Loucy (cell line): Measurements from ENCODE around the gene TGFBI.

Experiments used
- EZH2phosphoT487 ChIP-seq: fragments of 200-600 bp; IDR thresholded peaks from 2 replicates; pipeline ENCODE4 v1.6.1; 2018; ENCODE audit warnings: antibody characterized with exemption, mild to moderate bottlenecking, moderate library complexity, borderline replicate concordance
- TF ChIP-seq, protein P1 (sequence below): fragments of 200-600 bp; sonication (generic); conservative IDR thresholded peaks from 2 replicates; pipeline ENCODE4 v1.5.1; 2014; ENCODE audit warnings: mild to moderate bottlenecking, antibody characterized with exemption, low read length

DNA sequence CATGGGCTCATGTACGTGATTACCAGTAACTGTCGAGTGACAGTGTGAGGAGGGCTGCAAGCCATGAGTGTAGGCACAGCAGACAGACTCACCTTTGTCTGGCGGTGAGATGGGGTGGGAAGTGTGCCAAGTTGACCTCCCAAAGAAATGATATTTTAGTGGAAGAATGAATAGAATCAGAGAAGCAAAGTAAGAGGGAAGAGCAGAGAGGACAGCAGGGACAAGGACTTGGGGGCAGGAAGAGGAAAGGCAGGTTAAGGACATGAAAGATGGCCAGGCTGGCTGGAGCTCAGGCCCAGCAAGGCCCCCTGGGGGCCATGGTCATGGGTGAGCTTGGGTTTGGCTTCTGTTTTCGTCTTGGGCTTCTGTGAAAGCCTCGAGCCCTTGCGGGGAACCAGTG, 20.2 kb downstream of the TGFBI start:
- TF ChIP-seq, protein P1, sequence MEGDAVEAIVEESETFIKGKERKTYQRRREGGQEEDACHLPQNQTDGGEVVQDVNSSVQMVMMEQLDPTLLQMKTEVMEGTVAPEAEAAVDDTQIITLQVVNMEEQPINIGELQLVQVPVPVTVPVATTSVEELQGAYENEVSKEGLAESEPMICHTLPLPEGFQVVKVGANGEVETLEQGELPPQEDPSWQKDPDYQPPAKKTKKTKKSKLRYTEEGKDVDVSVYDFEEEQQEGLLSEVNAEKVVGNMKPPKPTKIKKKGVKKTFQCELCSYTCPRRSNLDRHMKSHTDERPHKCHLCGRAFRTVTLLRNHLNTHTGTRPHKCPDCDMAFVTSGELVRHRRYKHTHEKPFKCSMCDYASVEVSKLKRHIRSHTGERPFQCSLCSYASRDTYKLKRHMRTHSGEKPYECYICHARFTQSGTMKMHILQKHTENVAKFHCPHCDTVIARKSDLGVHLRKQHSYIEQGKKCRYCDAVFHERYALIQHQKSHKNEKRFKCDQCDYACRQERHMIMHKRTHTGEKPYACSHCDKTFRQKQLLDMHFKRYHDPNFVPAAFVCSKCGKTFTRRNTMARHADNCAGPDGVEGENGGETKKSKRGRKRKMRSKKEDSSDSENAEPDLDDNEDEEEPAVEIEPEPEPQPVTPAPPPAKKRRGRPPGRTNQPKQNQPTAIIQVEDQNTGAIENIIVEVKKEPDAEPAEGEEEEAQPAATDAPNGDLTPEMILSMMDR, result no peak
- TF ChIP-seq EZH2phosphoT487, result no peak
